Thymus (tissue), 11 donors: Measurements from ENCODE around the gene RASA3. TPM values are rescaled to one million over a fixed set of nuclear protein-coding genes. Genes with fewer than 3 reads are reported as not detected.

ENCODE experiments used
- DNase-seq, 9 donors: peaks; one replicate each; pipeline ENCODE4 v3.0.0-alpha.2; 2013; ENCODE audit warnings: low spot score in 9 of 9, low read depth in 6 of 9, missing footprints in 1 of 9
- H3K27ac ChIP-seq, 2 donors: one replicate each; pipeline ENCODE4 v1.5.1; 2013; ENCODE audit warnings: control low read depth in 1 of 2, low read depth in 1 of 2, low read length in 1 of 2, mild to moderate bottlenecking in 1 of 2, moderate library complexity in 1 of 2
- H3K27me3 ChIP-seq, 2 donors: one replicate each; pipeline ENCODE4 v1.5.1; 2013; ENCODE audit warnings: low read length in 1 of 2; ENCODE audit not compliant: control insufficient read depth in 2 of 2, insufficient read depth in 1 of 2
- H3K36me3 ChIP-seq, 2 donors: one replicate each; pipeline ENCODE4 v1.5.1; 2013; ENCODE audit warnings: low read length in 1 of 2, mild to moderate bottlenecking in 1 of 2, moderate library complexity in 1 of 2; ENCODE audit not compliant: control insufficient read depth in 2 of 2, insufficient read depth in 2 of 2
- H3K4me1 ChIP-seq, 2 donors: one replicate each; pipeline ENCODE4 v1.5.1; 2013; ENCODE audit warnings: low read length in 2 of 2; ENCODE audit not compliant: control insufficient read depth in 2 of 2, insufficient read depth in 2 of 2
- H3K4me3 ChIP-seq, 2 donors: one replicate each; pipeline ENCODE4 v1.5.1; 2013; ENCODE audit warnings: low read length in 2 of 2, control low read depth in 1 of 2, mild to moderate bottlenecking in 1 of 2
- H3K9me3 ChIP-seq, 2 donors: one replicate each; pipeline ENCODE4 v1.5.1; 2013; ENCODE audit warnings: low read length in 1 of 2, mild to moderate bottlenecking in 1 of 2; ENCODE audit not compliant: control insufficient read depth in 2 of 2, insufficient read depth in 1 of 2
- WGBS: extraction: QIAGEN DNeasy Blood & Tissue Kit; methylation state at CpG from one replicate; pipeline ENCODE4 v1.1.7; 2013; 5-methylcytosine and 5-hydroxymethylcytosine counted together
- polyA plus RNA-seq: library from polyadenylated mRNA; stranded (reverse); fragments of 200-250 nt; gene quantifications from one replicate; pipeline ENCODE4 v1.2.3, GENCODE V29; 2013
- total RNA-seq: library from RNA; stranded (reverse); fragments of 120-200 nt; gene quantifications from one replicate; pipeline ENCODE4 v1.2.4, GENCODE V29; 2013
- donor health status: healthy.

RASA3 gene
- total and polyA plus RNA-seq, 2 donors, result 23.8 to 25.1 TPM

DNA sequence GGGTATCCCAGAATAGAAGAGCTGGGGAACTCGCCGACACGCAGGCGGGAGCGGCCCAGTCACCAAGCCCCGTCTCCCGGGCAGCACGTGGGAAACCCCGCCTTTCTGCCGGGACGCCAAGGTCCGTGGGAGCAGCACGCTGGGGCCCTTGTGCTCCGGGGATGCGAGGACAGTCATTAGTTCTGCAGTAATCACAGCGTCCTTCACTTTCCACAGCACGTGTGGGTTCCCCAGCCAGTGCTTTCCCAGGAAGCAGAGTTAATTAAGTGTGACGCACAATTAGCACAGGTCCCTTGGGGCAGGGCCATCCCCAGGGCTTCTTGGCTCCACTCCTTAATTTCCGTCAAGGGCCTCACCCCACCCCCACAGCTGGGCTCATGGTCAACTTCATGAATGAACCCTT, 94.2 kb downstream of the RASA3 start:
- 94% methylated on average over 19 of the region's 19 CpGs for WGBS
- H3K27ac ChIP-seq, result no peak overlapping the region
- DNase-seq, result no peak

DNA sequence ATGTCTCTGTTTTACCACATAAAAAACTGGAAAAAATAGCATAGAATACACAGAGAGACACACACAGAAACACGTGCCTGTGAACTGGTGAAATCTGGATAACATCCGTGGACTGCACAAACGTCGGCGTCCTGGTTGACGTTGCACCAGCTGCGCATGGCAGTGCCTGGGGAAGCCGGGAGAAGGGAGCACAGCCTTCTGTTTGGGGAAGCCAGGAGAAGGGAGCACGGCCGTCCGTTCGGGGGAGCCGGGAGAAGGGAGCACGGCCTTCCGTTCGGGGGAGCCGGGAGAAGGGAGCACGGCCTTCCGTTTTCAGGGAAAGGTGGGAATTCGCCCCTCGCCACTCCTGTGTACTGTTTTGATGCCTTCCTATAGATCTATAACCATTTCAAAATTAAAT, 94.7 kb downstream of the RASA3 start:
- Histone ChIP-seq H3K4me3 (no peak overlapping the region), H3K27ac (no peak overlapping the region), H3K27me3 (no peaks in the 10 kb centered on the region), H3K36me3 (peaks cover 5 to 39% of the 10 kb centered on the region in 2 donors), H3K4me1 (peaks cover 0 to 10% of the 10 kb centered on the region in 2 donors), H3K9me3 (no peaks in the 10 kb centered on the region)
- no peak for DNase-seq
- WGBS, result 91% methylated on average over 21 of the region's 21 CpGs

More for the DNA sequence above, 94.2 kb downstream of the RASA3 start:
- H3K27me3 ChIP-seq, result no peaks in the 10 kb centered on the region
- no peak overlapping the region for H3K4me3 ChIP-seq
- peaks cover 8 to 42% of the 10 kb centered on the region in 2 donors for H3K36me3 ChIP-seq
- no peaks in the 10 kb centered on the region for H3K9me3 ChIP-seq
- H3K4me1 ChIP-seq, result peaks cover 0 to 10% of the 10 kb centered on the region in 2 donors

DNA sequence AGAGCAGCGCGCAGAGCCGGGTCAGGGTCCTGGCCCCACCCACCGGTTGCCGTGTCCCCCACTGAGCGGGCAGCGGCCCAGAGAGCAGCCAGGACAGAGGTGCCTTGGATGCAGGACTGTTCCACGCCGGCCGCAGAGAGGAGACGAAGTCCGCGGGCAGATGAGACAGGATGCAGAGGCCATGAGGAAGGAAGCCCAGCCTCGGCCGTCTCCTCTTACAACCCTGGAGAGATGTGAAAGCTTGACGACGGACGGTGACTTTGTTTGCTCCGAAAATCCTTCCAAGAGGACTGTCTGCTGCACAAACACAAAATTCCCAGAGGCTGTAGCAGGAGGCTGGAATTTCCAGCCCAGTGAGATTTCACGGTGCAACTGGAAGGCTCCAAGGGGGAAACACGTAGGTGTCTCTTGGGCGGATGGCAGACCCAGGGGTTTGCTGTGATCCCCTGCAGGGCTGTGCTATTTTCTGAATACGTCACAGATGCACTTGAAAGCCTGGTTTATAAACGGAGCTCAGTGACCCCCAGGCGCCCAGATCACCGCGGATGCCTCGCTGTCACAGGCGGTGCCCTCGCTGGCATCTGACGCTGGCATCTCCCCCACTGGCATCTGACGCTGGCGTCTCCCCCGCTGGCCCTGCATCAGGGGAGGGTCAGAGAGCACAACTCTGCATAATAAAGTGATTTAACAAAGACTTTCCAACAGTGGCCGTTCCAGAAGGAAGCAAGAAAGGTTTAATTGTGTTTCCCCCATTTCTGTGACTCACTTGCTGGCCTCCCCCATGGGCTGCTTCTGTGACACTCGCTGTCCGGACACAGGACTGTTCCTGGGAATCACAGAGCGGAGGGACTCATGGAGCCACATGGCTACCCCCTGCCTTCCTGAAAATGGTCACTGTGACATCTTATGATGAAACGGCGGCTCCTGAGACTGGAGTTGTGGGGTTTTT, 96.6 kb downstream of the RASA3 start:
- no peak for DNase-seq
- WGBS, result 94% methylated on average over 40 of the region's 40 CpGs
- peaks cover 0 to 8% of the 10 kb centered on the region in 2 donors for H3K9me3 ChIP-seq
- H3K4me3 ChIP-seq, result no peak overlapping the region
- H3K27me3 ChIP-seq, result no peaks in the 10 kb centered on the region
- H3K36me3 ChIP-seq, result peaks cover 4 to 36% of the 10 kb centered on the region in 2 donors
- H3K4me1 ChIP-seq, result peaks cover 0 to 10% of the 10 kb centered on the region in 2 donors
- H3K27ac ChIP-seq, result no peak overlapping the region

DNA sequence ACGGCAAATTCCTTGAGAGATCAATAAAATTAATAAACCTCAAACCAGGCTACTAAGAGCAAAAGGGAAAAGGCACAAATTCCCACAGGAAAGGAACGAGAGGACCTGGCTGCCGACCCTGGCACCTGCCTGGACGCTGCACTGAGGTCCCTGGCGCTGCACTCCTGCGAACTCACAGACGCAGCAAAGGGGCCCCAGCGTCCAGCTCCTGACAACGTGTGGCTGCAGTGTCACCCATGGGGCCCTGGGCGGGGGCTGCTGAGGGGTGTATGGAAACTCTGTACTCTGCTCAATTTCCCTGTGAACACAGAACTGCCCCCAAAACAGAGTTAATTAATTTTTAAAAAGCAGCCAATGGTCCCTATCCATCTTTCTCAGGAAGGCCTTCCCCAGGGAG, 97.2 kb downstream of the RASA3 start:
- Histone ChIP-seq H3K36me3 (peaks cover 3 to 33% of the 10 kb centered on the region in 2 donors), H3K9me3 (peaks cover 0 to 12% of the 10 kb centered on the region in 2 donors), H3K27ac (no peak overlapping the region), H3K27me3 (no peaks in the 10 kb centered on the region), H3K4me1 (peaks cover 0 to 10% of the 10 kb centered on the region in 2 donors), H3K4me3 (no peak overlapping the region)
- no peak for DNase-seq
- WGBS, result 96% methylated on average over 10 of the region's 10 CpGs

DNA sequence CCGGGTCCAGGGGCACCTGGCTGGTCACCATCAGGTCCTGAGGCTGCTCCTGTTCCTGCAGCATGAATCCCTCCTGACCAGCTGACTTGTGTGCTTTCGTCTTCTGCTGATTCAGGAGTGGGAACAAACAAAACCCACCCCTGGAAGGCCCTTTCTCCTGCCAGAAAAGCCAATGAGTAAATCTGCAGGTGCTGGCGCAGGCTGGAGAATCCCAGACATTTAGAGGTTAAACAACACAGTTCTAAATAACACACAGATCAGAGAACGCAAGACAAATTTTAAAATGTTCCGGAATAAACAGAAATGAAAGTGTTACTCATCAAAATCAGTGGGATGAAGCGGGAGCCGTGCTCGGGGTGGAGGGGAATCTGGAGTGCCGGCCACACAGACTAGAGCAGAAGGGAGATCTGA, 97.9 kb downstream of the RASA3 start:
- DNase-seq, result no peak
- WGBS, result 95% methylated on average over 9 of the region's 9 CpGs
- Histone ChIP-seq H3K27me3 (no peaks in the 10 kb centered on the region), H3K4me3 (no peak overlapping the region), H3K9me3 (peaks cover 0 to 12% of the 10 kb centered on the region in 2 donors), H3K4me1 (peaks cover 0 to 10% of the 10 kb centered on the region in 2 donors), H3K36me3 (peaks cover 7 to 38% of the 10 kb centered on the region in 2 donors), H3K27ac (no peak overlapping the region)

DNA sequence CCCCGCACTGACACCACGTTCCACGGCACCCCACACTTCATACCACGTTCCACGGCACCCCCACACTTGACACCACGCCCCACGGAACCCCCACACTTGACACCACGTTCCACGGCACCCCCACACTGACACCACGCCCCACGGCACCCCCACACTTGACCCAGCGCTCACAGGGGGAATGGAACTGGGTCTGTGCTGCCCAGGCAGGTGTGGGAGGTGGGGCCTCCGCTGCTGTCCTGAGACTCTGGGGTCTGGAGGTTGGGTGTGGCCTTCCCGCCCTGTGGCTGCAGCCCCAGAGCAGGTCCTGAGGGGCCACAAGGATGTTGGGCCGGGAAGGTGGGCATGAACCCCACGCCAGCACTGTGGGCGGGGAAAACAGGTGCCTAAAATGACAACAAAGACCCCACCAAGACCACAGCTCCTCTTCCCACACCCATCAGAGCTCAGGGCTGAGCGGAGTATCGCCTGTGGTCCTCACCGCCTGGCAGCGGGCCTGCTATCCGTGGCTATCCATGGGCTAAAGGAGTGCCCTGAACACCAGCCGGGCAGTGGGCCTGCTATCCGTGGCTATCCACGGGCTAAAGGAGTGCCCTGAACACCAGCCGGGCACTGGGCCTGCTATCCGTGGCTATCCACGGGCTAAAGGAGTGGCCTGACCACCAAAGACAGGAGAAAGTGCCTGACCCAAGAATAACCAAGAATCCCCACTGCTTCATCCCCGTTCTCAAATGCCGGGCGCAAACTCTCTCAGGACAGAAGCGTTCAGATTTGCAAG, 98.7 kb downstream of the RASA3 start:
- peaks cover 0 to 12% of the 10 kb centered on the region in 2 donors for H3K9me3 ChIP-seq
- no peak overlapping the region for H3K27ac ChIP-seq
- H3K36me3 ChIP-seq, result peaks cover 7 to 38% of the 10 kb centered on the region in 2 donors
- peaks cover 0 to 10% of the 10 kb centered on the region in 2 donors for H3K4me1 ChIP-seq
- no peak for DNase-seq
- H3K4me3 ChIP-seq, result no peak overlapping the region
- 98% methylated on average over 32 of the region's 32 CpGs for WGBS
- H3K27me3 ChIP-seq, result no peaks in the 10 kb centered on the region

DNA sequence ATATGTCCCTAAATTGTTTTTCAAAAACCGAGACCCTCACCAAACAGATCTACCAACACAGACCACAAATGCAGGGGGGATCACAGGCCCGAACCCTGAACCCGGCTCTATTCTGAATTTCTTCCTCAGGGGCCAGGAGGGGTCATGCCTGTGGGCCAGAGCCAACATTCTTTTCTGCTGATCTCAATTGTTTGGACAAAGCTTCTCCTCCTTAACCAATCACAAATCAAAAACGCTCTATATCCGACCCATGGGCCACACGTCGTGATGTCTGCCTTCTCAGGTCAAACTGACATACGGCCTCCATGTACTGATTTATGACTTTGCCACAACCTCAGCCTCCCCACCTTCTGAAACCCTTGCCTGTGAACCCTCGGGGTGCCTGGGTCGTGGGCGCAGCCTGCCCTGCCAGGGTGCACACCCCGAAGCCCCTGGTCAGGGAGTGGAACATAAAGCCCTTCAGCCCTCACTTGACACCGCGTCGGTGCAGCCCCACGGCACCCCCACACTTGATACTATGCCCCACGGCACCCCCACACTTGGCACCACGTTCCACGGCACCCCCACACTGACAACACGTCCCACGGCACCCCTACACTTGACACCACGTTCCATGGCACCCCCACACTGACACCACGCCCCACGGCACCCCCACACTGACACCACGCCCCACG, 100.2 kb downstream of the RASA3 start:
- H3K4me1 ChIP-seq, result peaks cover 0 to 10% of the 10 kb centered on the region in 2 donors
- 94% methylated on average over 26 of the region's 26 CpGs for WGBS
- DNase-seq, result no peak
- no peak overlapping the region for H3K4me3 ChIP-seq
- peaks cover 7 to 44% of the 10 kb centered on the region in 2 donors for H3K36me3 ChIP-seq
- H3K27ac ChIP-seq, result no peak overlapping the region
- no peaks in the 10 kb centered on the region for H3K27me3 ChIP-seq
- peaks cover 0 to 12% of the 10 kb centered on the region in 2 donors for H3K9me3 ChIP-seq

DNA sequence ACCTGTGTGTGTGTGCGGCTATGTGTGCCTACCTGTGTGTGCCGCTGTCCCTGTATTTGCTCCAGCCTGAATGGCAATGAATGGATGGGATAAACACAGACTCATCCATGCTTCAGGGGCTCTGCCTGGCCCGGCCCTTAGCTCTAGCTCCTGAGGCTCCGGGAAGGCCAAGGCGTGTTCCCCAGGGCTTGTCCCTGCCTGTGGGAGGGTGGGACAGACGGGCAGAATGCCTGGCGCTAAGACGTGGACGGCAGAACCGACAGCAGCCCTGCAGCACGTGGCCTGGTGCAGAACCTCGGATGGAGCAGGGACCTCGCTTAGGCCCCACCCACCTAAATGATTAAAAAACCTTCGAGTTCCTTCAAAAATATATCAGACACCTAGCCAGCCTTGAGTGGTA, 100.8 kb downstream of the RASA3 start:
- Histone ChIP-seq H3K27ac (no peak overlapping the region), H3K4me1 (peaks cover 0 to 10% of the 10 kb centered on the region in 2 donors), H3K27me3 (no peaks in the 10 kb centered on the region), H3K9me3 (peaks cover 0 to 12% of the 10 kb centered on the region in 2 donors), H3K36me3 (peaks cover 8 to 47% of the 10 kb centered on the region in 2 donors), H3K4me3 (no peak overlapping the region)
- no peak for DNase-seq
- 86% methylated on average over 14 of the region's 14 CpGs for WGBS
